Measurements from ENCODE around the gene CUBN. TPM values are rescaled to one million over a fixed set of nuclear protein-coding genes. Genes with fewer than 3 reads are reported as not detected.

Gene CUBN
- total and polyA plus RNA-seq, 9 of the 15 experiments (the other 6 are each of a cell fraction or from before 2014, with no cell fraction given), result 0.04 to 0.33 (median 0.09) TPM

- no peak for TF ChIP-seq ZNF668 (CRISPR knock-in tag; IDR thresholded peaks at IDR 0.05)
- TF ChIP-seq KDM4B (IDR thresholded peaks at IDR 0.05; ENCODE audit: borderline replicate concordance in 2 of 2, low read depth in 1 of 2), result no peak
- TF ChIP-seq, protein P1, sequence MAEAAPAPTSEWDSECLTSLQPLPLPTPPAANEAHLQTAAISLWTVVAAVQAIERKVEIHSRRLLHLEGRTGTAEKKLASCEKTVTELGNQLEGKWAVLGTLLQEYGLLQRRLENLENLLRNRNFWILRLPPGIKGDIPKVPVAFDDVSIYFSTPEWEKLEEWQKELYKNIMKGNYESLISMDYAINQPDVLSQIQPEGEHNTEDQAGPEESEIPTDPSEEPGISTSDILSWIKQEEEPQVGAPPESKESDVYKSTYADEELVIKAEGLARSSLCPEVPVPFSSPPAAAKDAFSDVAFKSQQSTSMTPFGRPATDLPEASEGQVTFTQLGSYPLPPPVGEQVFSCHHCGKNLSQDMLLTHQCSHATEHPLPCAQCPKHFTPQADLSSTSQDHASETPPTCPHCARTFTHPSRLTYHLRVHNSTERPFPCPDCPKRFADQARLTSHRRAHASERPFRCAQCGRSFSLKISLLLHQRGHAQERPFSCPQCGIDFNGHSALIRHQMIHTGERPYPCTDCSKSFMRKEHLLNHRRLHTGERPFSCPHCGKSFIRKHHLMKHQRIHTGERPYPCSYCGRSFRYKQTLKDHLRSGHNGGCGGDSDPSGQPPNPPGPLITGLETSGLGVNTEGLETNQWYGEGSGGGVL (CRISPR knock-in tag; IDR thresholded peaks at IDR 0.05), result no peak
- no peak for TF ChIP-seq EP300 (IDR thresholded peaks at IDR 0.05; ENCODE audit: low read length)
- TF ChIP-seq ESRRA (IDR thresholded peaks at IDR 0.05; ENCODE audit: borderline replicate concordance, low read depth), result no peak
- no peak for TF ChIP-seq ZMIZ1 (IDR thresholded peaks at IDR 0.05; ENCODE audit: low read depth in 2 of 2, low read length in 2 of 2)
- TF ChIP-seq HMGN3 (IDR thresholded peaks at IDR 0.05; ENCODE audit: borderline replicate concordance, extremely low read depth, insufficient read length, low read depth, low read length), result no peak
- TF ChIP-seq HMG20A (CRISPR knock-in tag; conservative IDR thresholded peaks at IDR 0.05), result no peak
- no peak for TF ChIP-seq KAT7 (CRISPR knock-in tag; IDR thresholded peaks at IDR 0.05; ENCODE audit: borderline replicate concordance)
- no peak for TF ChIP-seq ELF2 (CRISPR knock-in tag; IDR thresholded peaks at IDR 0.05)
- no peak for TF ChIP-seq BDP1 (IDR thresholded peaks at IDR 0.05; ENCODE audit: insufficient read depth, insufficient read length)
- no peak for TF ChIP-seq SLC30A9 (CRISPR knock-in tag; IDR thresholded peaks at IDR 0.05)
- TF ChIP-seq, protein P2, sequence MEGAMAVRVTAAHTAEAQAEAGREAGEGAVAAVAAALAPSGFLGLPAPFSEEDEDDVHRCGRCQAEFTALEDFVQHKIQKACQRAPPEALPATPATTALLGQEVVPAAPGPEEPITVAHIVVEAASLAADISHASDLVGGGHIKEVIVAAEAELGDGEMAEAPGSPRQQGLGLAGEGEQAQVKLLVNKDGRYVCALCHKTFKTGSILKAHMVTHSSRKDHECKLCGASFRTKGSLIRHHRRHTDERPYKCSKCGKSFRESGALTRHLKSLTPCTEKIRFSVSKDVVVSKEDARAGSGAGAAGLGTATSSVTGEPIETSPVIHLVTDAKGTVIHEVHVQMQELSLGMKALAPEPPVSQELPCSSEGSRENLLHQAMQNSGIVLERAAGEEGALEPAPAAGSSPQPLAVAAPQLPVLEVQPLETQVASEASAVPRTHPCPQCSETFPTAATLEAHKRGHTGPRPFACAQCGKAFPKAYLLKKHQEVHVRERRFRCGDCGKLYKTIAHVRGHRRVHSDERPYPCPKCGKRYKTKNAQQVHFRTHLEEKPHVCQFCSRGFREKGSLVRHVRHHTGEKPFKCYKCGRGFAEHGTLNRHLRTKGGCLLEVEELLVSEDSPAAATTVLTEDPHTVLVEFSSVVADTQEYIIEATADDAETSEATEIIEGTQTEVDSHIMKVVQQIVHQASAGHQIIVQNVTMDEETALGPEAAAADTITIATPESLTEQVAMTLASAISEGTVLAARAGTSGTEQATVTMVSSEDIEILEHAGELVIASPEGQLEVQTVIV (CRISPR knock-in tag; IDR thresholded peaks at IDR 0.05; ENCODE audit: borderline replicate concordance), result no peak
- TF ChIP-seq KLF6 (CRISPR knock-in tag; IDR thresholded peaks at IDR 0.05; ENCODE audit: borderline replicate concordance), result no peak
- TF ChIP-seq FOXJ2 (tag; IDR thresholded peaks at IDR 0.05), result no peak
- no peak for TF ChIP-seq U2AF1 (optimal IDR thresholded peaks at IDR 0.05; ENCODE audit: low read depth, low read length)
- WGBS (ENCODE audit: insufficient coverage, low coverage, missing lambda C conversion rate), result 73% methylated on average over 4 of the region's 4 CpGs
- Histone ChIP-seq H3K4me2 (ENCODE audit: insufficient read depth, low read length) (no peak overlapping the region), H4K20me1 (replicated peaks; ENCODE audit: control insufficient read depth, insufficient read depth, low read length) (no peaks in the 10 kb centered on the region), H3K4me3 (no peak overlapping the region), H2AFZ (ENCODE audit: low read depth, low read length) (no peak overlapping the region), H3K9me3 (replicated peaks; ENCODE audit: control insufficient read depth, insufficient read depth, low read depth, low read length) (no peaks in the 10 kb centered on the region), H3K79me2 (ENCODE audit: control insufficient read depth, insufficient read depth, low read length) (no peaks in the 10 kb centered on the region), H3K27me3 (ENCODE audit: control insufficient read depth in 2 of 2, insufficient read depth in 2 of 2, low read length in 2 of 2) (no peaks in the 10 kb centered on the region), H3K27ac (ENCODE audit: extremely low read depth, low read depth, low read length) (no peak overlapping the region), H3K36me3 (ENCODE audit: control insufficient read depth, insufficient read depth, low read length) (no peaks in the 10 kb centered on the region), H3K9me1 (ENCODE audit: control insufficient read depth, insufficient read depth, low read length) (no peaks in the 10 kb centered on the region), H3K4me1 (replicated peaks in 1 of 2; ENCODE audit: control insufficient read depth in 2 of 2, insufficient read depth in 2 of 2, low read length in 2 of 2) (peaks cover 0 to 7% of the 10 kb centered on the region in 2 experiments; a peak in 3 of 5 replicates), H3K9ac (ENCODE audit: insufficient read depth in 1 of 2, low read depth in 2 of 2, low read length in 2 of 2) (no peak overlapping the region)
- CTCF ChIA-PET (ENCODE audit: low intra/inter-chr PET ratio), result no interaction called here
- no peak for ATAC-seq
- no peak for FAIRE-seq
- intact Hi-C loops (cut with micrococcal nuclease), result no loop called here
- in situ Hi-C loops (cut with MboI), result no loop called here
- DNase-seq (ENCODE audit: extremely low read depth in 1 of 4, low spot score in 3 of 4), result no peak
- BruUV-seq (replicated peaks), result no TSS peak
- POLR2A ChIA-PET, result interaction anchor here (1.5 kb wide), 1 partner anchor 14 kb away, joined by 3 read pairs; no protein-coding TSS in a partner anchor
Measured at GRCh38 chr10:16945593-16945992, 184.0 kb downstream of the CUBN start.

All from K562 (cell line).